Uterus (tissue), 2 donors: ENCODE results near the gene HMCN1.

Experiments
- CTCF ChIP-seq, 4 experiments: fragments of 200-600 bp in 2 of 4; fragments of 450-650 bp in 2 of 4; sonication (generic) in 2 of 4; IDR thresholded peaks; one replicate each; pipeline ENCODE4 v1.5.1; 2016 to 2019; ENCODE audit warnings: antibody characterized with exemption in 4 of 4, mild to moderate bottlenecking in 2 of 4, moderate library complexity in 1 of 4
- POLR2A ChIP-seq, 2 donors: fragments of 450-650 bp; IDR thresholded peaks; one replicate each; pipeline ENCODE4 v1.6.1; 2016; ENCODE audit warnings: antibody characterized with exemption in 2 of 2, mild to moderate bottlenecking in 1 of 2, moderate library complexity in 1 of 2

- TF ChIP-seq CTCF (IDR thresholded peaks at IDR 0.05) (no peak), POLR2A (IDR thresholded peaks at IDR 0.05) (no peak)
Observed at GRCh38 chr1:185990565-185990964, 256.4 kb downstream of the HMCN1 start.
